Dedifferentiated amniotic fluid mesenchymal stem cell (primary cell): Measurements from ENCODE around the gene COL16A1.

Experiments
- DNase-seq: peaks from one replicate; pipeline ENCODE4 v3.0.0-alpha.2; 2016; ENCODE audit errors: extremely low spot score

Gene COL16A1

GRCh38 chr1:31687601-31688000, 16.2 kb downstream of the COL16A1 start:
- no peak for DNase-seq

- no peak for DNase-seq
Measured at GRCh38 chr1:31685795-31686194, 18.0 kb downstream of the COL16A1 start.

GRCh38 chr1:31683997-31684396, 19.8 kb downstream of the COL16A1 start:
- no peak for DNase-seq

- no peak for DNase-seq
Measured at GRCh38 chr1:31681415-31681814, 22.4 kb downstream of the COL16A1 start.

GRCh38 chr1:31679676-31680230, 24.1 kb downstream of the COL16A1 start:
- no peak for DNase-seq

- DNase-seq, result no peak
Measured at GRCh38 chr1:31679091-31679490, 24.7 kb downstream of the COL16A1 start.

- no peak for DNase-seq
Measured at GRCh38 chr1:31678681-31679080, 25.1 kb downstream of the COL16A1 start.

GRCh38 chr1:31677949-31678348, 25.9 kb downstream of the COL16A1 start:
- no peak for DNase-seq

GRCh38 chr1:31677401-31677800, 26.4 kb downstream of the COL16A1 start:
- DNase-seq, result no peak

GRCh38 chr1:31675756-31676155, 28.1 kb downstream of the COL16A1 start:
- no peak for DNase-seq

- no peak for DNase-seq
Measured at GRCh38 chr1:31675161-31675560, 28.7 kb downstream of the COL16A1 start.

- DNase-seq, result peak; percentile 19
Measured at GRCh38 chr1:31674626-31675025, 29.2 kb downstream of the COL16A1 start.

GRCh38 chr1:31673433-31673832, 30.4 kb downstream of the COL16A1 start:
- DNase-seq, result no peak

GRCh38 chr1:31672986-31673385, 30.8 kb downstream of the COL16A1 start:
- no peak for DNase-seq

- DNase-seq, result no peak
Measured at GRCh38 chr1:31671561-31672201, 32.1 kb downstream of the COL16A1 start.

GRCh38 chr1:31671147-31671546, 32.7 kb downstream of the COL16A1 start:
- no peak for DNase-seq

- DNase-seq, result no peak
Measured at GRCh38 chr1:31670593-31670964, 33.2 kb downstream of the COL16A1 start.

- DNase-seq, result no peak
Measured at GRCh38 chr1:31669786-31670592, 33.8 kb downstream of the COL16A1 start.

GRCh38 chr1:31669433-31669785, 34.4 kb downstream of the COL16A1 start:
- DNase-seq, result no peak

GRCh38 chr1:31668303-31668883, 35.4 kb downstream of the COL16A1 start:
- DNase-seq, result no peak

GRCh38 chr1:31667065-31667785, 36.6 kb downstream of the COL16A1 start:
- DNase-seq, result no peak

- DNase-seq, result no peak
Measured at GRCh38 chr1:31666263-31666963, 37.4 kb downstream of the COL16A1 start.
